GM18526 (cell line): ENCODE results near the gene MNX1.

ENCODE experiments used
- POLR2A ChIP-seq: IDR thresholded peaks from 3 replicates; pipeline ENCODE4 v1.6.1; 2011; ENCODE audit not compliant: insufficient read length; ENCODE audit errors: extremely low read depth

The MNX1 gene

GRCh38 chr7:157003445-157003755 lies 7.1 kb downstream of the MNX1 start:
- TF ChIP-seq POLR2A = no peak

GRCh38 chr7:157002819-157003421 lies 7.5 kb downstream of the MNX1 start:
- no peak for TF ChIP-seq POLR2A

- no peak for TF ChIP-seq POLR2A
These were observed 8.3 kb downstream of the MNX1 start for GRCh38 chr7:157001920-157002818.

GRCh38 chr7:157000741-157001653 lies 9.5 kb downstream of the MNX1 start:
- no peak for TF ChIP-seq POLR2A

DNA sequence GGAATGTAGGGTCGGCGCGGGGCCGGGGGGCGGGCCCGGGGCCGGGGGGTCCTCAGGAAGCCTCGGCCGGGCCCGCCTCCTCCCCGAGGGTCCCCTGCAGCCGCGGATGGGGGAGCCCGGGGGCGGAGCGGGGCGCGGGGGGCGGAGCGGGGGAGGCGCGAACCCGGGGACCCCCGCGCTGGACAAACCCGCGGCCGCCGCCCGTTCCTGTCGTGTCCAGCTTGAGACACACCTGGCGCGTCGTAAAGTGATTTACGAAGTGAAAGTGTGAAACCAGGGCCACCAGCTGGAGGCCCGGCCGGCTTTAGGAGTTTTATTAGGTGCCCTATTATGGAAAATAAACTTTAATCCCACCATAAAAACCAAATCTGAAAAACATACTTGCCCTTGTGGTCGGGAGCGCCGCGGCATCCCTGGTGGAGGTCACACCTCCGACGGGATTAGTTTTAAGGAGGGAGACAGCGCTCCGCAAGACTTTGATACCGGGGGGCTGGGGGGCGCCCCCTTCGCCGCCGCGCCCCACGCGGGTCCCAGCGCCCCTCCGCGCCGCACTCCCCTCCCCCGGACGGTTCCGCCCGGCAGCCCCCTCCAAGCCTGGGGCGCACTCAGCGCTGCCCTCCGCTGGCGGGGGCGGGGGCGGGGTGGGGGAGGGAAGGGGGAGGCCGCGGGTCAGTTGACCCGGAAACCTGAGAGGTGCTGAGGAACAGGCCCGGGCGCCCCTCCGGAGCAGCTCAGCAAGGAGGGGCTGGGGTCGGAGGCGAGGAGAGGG lies 10.3 kb downstream of the MNX1 start:
- TF ChIP-seq POLR2A = no peak

DNA sequence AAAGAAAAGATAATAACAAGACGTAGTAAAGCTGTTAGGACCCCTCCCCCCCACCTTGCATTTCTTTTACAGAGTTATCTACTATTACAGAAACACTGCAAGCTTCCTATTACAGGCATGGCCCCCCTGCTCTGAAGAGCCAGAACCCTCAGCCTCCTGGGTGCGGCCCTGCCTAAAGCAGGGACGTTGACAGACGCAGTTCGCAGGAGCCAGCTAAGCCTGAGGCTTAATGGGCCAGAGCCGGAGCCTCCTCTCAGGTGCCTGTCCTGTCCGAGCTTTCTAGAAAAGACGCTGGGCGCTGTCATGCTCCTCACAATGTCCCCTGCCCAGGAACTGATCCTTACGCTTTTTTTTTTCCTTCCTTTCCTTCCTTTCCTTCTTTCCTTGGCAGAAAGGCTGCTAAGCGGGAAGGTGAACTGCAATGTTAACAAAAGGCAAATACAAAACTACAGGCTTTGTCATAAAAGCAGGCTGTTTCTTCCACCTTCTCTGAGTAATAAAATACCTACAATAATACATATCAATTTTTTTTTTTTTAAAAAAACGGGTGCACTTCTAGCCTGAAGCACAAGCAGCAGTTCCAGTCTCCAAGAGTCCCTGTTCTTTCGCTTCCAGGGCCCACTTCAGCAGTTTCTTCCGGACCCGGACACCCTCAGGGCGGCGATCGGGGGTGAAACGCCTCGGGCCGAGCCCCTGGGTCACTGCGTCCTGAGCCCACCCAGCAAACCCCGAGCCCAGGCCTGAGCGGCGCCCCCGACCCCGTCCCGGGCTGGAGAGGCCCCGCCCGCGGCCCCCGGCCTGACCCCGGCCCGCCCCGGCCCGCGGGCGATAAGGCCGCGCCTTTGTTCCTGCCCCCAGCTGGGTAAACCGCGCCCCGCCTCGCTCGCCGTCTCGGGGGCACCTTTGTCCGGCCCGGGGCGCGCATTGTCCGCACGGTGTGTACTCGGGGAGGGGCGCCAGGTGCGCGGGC lies 11.2 kb downstream of the MNX1 start:
- TF ChIP-seq POLR2A = no peak

DNA sequence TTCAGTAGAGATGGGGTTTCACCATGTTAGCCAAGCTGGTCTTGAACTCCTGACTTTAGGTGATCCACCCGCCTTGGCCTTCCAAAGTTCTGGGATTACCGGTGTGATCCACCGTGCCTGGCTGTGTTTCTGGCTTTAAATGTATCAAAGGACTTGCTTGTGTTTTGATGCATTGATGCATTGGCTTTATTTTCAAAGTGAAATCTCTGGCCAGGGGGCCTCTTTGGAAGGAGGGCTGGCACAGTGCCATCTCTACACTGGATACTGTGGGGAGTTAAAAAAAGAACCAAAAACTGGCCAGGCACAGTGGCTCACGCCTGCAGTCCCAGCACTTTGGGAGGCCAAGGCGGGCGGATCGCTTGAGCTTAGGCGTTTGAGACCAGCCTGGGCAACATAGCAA lies 16.0 kb downstream of the MNX1 start:
- TF ChIP-seq POLR2A = no peak

DNA sequence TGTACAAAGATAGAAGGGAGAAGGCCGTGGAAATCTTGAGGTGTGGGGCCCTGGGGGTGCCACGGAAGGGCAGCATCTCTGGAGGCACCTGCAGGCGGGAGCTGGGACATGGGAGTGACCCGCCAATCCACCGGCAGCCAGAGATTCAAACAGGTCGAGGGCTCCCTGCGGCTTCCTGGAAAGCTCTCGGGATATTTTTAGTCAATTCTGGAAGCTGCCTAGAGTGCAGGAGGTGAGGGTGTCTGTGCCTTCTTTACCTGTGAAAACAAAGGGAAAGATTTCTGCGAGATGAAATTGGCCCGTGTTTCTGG lies 16.6 kb downstream of the MNX1 start:
- no peak for TF ChIP-seq POLR2A

DNA sequence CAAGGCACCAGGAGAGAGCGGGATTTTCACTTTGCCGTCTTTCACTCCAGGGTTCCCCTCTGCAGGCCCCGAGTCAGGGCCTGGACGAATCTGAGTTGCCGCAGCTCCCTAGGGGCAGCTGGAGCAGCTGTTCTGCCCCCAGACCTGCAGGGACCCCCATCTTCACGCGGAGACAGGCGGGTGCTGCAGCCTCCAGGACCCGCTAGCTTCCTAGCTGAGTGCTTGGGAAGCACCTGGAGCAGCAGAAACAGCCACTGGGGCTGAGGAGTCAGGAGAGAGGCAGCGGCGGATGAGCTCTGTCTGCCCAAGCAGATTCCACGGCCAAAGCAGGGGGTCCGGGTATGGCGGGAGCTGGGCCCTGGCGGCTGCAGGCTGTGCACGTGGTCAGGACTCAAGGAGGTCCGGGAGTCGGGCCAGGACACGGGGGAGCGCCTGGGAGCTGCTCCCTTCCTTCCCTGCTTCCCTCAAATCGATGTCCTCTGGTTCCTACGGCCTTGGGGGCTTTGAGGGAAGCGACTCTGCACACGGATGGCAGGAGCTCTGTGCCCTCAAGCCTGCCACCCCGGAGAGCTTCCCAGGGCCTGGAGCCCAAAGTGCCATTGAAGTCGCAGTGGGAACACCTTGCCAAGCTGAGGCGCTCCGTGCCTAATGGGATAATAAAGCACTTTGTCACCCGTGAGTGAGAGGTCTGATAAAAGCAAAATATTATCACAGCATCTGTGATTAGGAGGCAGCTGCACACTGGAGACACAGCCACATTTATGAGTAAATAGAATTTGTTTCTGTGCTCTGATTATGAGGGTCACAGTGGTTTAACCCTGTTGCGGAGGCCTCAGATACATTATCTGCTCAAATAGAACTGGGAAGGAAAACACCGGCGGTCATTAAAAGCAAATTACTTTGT lies 17.2 kb downstream of the MNX1 start:
- TF ChIP-seq POLR2A = no peak

DNA sequence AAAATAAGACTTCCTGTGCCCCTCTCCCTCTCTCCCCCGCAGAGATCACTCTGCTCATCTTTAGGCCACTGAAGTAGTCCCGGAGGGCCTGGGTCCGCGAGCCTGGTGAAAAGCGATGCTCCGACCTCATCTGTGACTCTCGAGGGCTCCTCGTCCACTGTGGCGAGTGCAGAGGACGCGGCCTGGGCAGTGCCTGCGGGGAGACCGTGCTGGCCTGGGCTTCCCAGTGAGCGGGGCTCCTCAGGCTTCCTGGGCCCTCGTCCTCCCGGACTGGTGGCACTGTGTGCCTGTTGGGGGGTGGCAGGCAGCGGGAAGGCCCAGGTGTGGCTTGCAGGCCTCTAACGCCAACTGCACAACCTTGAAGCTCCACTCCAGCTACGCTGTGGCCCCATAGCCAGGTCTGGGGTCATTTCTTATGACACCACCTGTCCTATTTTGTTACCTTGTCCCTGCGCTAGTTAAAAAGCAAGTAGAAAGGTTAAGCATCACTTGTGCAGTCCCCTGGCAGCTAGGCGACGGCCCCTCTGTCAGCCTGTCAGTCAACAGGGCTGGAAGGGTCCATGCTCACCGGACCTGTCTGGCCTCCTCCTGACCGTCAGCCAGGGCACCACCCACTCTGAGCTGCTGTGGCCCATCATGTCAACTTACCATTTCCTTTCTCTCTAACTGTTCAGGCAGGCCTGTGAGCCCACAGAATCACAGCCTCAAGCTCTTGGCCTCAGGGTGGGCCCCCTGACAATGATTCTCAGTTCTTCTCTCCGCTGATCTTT lies 20.5 kb downstream of the MNX1 start:
- no peak for TF ChIP-seq POLR2A

GRCh38 chr7:156988343-156989185 lies 21.9 kb downstream of the MNX1 start:
- TF ChIP-seq POLR2A = no peak
